HFF-Myc (cell line): ENCODE data around the gene TXNDC11.

Experiments used
- DNase-seq: peaks from one replicate; pipeline ENCODE4 v3.0.0-alpha.2; 2011; ENCODE audit warnings: low read depth; ENCODE audit errors: extremely low read depth
- H3K4me3 ChIP-seq: replicated peaks from 2 replicates; pipeline ENCODE4 v1.5.1; 2011; ENCODE audit warnings: low read depth, mild to moderate bottlenecking, control low read depth, low read length
- CTCF ChIP-seq: IDR thresholded peaks from 2 replicates; pipeline ENCODE4 v1.5.1; 2012; ENCODE audit warnings: mild to moderate bottlenecking, low read depth, low read length, control low read depth; ENCODE audit errors: missing control alignments

The TXNDC11 gene

GRCh38 chr16:11692651-11693050, 50.0 kb downstream of the TXNDC11 start:
- TF ChIP-seq CTCF: no peak
- H3K4me3 ChIP-seq: no peak overlapping the region
- DNase-seq: no peak

GRCh38 chr16:11692171-11692570, 50.5 kb downstream of the TXNDC11 start:
- DNase-seq: no peak
- no peak overlapping the region for H3K4me3 ChIP-seq
- TF ChIP-seq CTCF: no peak

- no peak for TF ChIP-seq CTCF
- H3K4me3 ChIP-seq: no peak overlapping the region
- no peak for DNase-seq
Observed at GRCh38 chr16:11691771-11692170, 50.9 kb downstream of the TXNDC11 start.

- no peak overlapping the region for H3K4me3 ChIP-seq
- no peak for DNase-seq
- TF ChIP-seq CTCF: no peak
Observed at GRCh38 chr16:11691235-11691634, 51.4 kb downstream of the TXNDC11 start.

- H3K4me3 ChIP-seq: no peak overlapping the region
- no peak for DNase-seq
- no peak for TF ChIP-seq CTCF
Observed at GRCh38 chr16:11689031-11689840, 53.4 kb downstream of the TXNDC11 start.

- DNase-seq: no peak
Observed at GRCh38 chr16:11688520-11688886, 54.2 kb downstream of the TXNDC11 start.

More at GRCh38 chr16:11688520-11688886, 54.2 kb downstream of the TXNDC11 start:
- no peak for TF ChIP-seq CTCF
- no peak overlapping the region for H3K4me3 ChIP-seq
